Hypothalamus (tissue), 51 donors: ENCODE results near the gene TEX54.
"Not testable (repeated sequence)": the region's sequence is repeated elsewhere in the genome, so short reads cannot be mapped to it uniquely, and the experiment has no call there.

Source experiments
- DNase-seq, 51 donors: peaks; one replicate each; lab custom pipeline; 2025; lab: John Stamatoyannopoulos, UW

TEX54 gene

GRCh38 chr11:62839050-62839945 is 6.7 kb upstream of the TEX54 start, which contains the start of gene WDR74:
Gene WDR74, minus strand, starts transcription at chr11:62839590. Its CDS starts 20 bp downstream, at chr11:62839570.
- peak; percentile 55 to 99 (median 88) for DNase-seq

- no peak for DNase-seq
Measured at GRCh38 chr11:62835336-62835735, 2.7 kb upstream of the TEX54 start.

DNA sequence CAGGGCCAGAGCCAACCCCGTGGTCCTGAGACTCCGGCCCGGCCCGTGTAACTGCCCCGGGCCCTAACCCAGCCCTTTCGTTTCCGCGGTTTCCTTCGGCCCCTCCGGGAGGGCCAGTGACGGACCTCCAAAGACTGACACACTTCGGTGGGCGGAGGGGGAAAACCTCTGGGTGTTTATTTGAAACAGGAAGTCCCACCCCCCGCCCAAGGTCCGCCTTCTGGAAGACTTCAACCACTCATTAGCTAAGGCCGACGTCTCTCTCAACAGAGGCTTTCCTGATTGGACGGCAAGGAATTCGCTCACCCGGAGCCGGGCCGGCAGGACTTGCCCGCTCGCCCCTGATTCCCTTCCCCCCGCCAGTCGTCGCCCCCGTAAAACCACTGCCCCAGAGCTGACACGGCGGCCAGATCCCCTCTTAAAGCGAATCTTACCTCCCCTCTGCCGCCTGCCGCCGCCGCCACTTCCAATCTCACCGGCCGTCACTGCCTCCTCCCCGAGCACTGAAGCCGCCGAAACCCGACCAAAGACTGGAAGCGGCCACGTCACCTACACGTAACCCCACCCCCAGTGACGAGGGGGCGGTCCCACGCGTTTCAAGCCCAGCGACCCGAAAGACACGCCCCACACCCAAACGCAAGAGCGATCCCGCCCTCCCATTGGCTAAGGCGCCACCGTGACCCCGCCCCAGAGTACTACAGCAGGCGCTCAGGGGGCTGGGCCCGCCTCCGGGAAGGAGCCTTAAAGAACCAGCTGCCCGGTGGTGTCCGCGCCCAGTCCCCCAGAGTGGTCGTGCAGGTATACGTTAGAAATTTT is 913 bp downstream of the TEX54 start, which contains the start of gene STX5:
STX5 (minus strand) TSS at position 532 of the 816 bp plus-strand sequence. CDS start 808 bp downstream, outside the sequence.
- peak; percentile 90 to 100 (median 99) for DNase-seq

GRCh38 chr11:62830904-62831519 is 1.6 kb downstream of the TEX54 start:
- DNase-seq = peak in 5 of 51 donors; percentile 7 to 68 (median 36)

DNA sequence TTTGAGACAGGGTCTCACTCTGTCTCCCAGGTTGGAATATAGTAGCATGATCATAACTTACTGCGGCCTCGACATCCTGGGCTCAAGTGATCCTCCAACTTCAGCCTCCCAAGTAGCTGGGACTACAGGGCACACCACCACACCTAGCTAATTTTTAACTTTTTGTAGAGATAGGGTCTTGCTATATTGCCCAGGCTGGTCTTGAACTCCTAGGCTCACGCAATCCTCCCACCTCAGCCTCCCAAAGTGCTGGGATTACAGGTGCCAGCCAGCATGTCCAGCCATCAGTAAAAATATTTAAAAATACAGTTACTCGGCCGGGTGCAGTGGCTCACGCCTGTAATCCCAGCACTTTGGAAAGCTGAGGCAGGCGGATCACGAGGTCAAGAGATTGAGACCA is 4.5 kb downstream of the TEX54 start:
- not testable (repeated sequence) for DNase-seq

- DNase-seq = no peak
Measured at GRCh38 chr11:62823677-62824076, 9.0 kb downstream of the TEX54 start.

DNA sequence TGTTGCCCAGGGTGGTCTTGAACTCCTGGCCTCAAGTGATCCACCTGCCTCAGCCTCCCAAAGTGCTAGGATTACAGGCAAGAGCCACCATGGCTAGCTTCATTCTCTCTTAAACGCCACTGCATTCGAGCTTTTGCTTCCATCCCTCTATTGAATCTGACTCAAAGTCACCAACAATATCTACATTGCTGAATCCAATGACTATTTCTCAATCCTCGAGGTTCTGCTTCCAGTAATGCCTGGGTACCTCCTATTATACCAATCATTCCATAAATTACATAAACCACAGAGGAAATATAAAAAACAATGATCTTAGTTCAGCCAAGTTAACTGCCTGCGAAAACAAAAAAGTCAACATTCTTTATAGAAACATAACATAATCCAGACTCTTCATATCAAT is 15.5 kb downstream of the TEX54 start:
- no peak for DNase-seq

- no peak for DNase-seq
Measured at GRCh38 chr11:62816557-62816956, 16.1 kb downstream of the TEX54 start.

DNA sequence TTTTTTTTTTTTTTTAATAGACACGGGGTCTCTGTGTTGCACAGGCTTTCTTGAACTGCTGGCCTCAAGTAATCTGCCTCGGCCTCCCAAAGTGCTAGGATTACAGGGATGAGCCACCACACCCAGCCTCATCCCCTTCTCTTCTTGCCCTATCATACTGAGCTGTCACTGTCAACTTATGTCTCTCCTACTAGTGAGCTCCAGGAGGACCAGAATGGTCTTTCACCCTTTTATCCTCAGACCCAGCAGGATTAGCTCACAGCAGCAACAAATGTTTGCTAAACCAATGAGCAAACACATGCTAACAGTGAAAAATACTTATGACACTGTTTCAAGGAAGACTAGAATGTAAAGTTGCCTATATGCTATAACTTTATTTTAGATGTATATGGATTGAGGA is 21.0 kb downstream of the TEX54 start:
- DNase-seq = no peak

GRCh38 chr11:62810748-62811147 is 21.9 kb downstream of the TEX54 start:
- DNase-seq = no peak

GRCh38 chr11:62806611-62807121 is 26.0 kb downstream of the TEX54 start:
- DNase-seq = peak in 6 of 51 donors; percentile 5 to 33 (median 8)

DNA sequence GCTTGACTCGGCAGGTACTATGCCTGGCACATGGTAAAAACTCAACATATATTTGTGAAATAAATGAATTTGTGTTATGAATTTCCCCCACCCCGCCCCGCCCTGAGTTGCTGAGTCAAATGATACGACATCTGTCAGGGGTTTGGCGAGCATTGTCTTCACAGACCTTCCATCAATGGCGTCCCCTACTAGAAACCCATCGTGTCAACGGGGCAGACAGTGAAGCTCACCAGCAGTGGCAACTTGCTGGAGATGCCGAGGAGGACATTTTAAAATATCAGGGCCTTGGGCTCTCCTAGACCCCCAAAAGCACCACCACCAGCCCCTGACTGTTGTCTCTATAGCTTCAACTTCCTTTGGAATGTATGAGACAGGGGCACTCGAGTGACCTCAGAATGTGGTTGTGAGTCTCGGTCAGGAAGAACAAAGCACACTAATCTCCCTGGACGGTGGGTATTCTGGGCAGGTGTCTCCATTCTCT is 26.6 kb downstream of the TEX54 start:
- DNase-seq = no peak

DNA sequence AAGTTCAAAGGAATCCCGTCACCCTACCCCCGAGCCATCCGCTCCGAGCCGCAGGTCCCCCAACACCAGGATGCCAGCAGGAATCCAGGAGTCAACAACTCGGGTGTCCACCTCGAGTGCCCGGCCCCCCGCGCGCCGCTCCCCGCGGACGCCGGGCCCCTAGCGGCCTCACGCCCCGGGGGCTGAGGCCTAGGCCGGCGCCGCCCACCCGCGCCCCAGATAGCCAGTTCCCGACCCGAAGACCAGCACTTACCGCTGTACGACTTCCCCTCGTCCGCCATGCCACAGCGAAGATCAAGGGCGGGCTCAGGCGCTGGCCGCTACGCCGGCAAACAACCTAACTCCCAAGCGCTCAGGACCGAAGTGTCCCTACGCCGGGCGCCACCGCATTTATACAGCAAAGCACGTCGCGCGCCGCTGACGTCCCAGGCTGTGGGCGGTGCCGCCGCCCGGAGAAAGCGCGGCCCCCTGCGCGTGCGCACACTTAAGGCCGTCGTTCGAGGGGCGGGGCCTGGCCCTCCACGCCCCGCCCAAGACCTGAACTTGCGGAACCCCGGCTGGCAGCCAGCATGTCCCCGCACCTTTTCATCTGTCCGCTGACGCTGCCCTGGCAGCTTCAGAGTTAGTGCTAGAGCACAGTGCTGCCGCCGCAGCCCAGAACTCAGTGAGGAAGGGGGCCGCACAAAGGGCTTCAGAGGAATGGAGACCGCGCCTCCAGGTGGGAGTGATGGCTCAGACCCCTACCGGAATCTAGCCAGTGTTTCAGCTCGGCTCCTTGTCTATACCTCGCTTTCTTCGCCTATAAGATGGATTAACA is 27.4 kb downstream of the TEX54 start, which contains the start of gene NXF1:
NXF1 (minus strand) TSS at position 365 of the 817 bp plus-strand sequence; CDS start at position 281, 84 bp downstream.
- peak; percentile 51 to 98 (median 92) for DNase-seq

DNA sequence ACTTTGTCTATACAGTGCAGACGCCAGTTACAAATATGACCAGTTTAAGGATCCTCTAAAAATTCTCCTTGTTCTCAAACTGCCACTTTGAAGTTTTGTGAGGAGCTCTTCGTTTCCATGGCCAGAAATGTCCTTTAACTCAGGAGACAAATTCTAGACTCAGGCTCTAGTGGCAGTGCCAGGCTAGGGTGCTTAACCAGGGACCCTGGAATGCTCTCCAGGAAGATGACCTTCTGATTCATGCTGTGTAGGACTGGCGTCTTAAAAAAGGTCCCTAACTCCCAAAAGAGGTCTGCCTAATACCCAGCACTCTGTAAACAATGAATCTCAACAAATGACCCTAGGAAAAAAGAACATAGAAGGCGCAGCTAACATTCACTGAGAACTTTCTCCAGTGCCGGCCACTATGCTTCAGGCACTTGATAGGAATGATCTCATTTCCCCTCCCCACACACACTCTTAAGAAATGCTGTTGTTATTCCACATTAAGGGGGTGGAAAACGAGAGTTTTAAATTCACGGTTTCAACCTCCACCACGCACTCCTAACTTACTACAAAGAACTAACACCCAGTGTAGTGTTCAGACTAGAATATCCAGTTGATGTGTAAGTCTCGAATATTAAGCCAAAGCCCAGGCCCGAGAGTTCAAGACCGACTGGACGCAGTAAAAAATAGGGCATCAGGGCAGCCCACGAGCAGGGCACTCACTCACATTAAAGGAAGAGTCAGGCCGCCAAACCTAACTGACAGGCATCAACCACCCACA is 28.1 kb downstream of the TEX54 start:
- DNase-seq = no peak

GRCh38 chr11:62801071-62801470 is 31.6 kb downstream of the TEX54 start:
- DNase-seq = no peak

DNA sequence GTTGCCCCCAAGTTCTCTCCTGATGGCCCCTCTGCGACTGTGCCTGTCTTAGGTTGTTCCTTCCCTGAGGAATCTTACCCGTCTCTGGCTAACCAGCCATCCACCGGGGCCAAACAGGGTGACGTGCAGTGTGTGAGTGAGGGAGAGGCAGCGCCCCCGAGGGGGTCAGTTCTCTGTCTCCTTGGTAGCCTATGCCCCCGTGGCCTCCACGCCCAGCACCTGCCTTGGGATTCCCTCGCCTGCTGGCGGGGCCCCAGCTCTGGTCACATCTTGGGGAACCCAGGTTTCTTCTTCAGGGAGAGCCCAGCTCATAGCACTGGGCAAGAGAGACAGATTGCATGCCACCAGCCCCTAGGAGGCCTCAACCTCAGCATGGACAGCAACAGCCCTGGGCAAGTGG is 33.2 kb downstream of the TEX54 start:
- no peak for DNase-seq

- DNase-seq = no peak
Measured at GRCh38 chr11:62796281-62796680, 36.4 kb downstream of the TEX54 start.

DNA sequence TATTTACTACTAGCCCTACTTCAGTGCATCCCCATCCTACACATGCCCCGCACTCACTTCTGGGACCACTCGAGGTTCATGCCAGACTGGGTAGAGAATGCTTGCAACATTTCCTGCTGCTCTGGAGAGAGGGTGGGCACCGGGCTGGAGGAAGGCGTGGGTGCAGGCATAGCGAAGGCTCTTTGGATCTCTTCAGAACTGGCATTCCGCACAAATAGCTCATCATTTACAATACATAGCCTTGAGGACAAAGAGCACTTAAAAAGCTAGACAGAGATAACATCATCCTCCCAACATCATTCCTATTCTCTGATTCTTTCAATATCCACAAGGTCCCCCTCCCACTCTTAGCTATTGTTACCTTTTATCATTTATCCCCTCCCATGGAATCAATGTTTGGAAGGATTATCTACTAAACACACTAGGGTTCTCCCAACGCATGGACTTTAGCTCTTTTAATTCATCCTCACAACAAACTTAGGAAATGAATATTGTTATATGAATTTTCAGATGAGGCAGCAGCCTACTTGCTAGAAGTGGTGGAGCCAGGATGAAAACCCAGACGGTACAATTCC is 38.4 kb downstream of the TEX54 start:
- no peak for DNase-seq
